GM23338 (cell line): ENCODE results near the gene RCAN3. TPM values are rescaled to one million over a fixed set of nuclear protein-coding genes. Genes with fewer than 3 reads are reported as not detected.

Source experiments
- ATAC-seq: fragments of 200-7000 bp; cut with Tn5 transposase; 3 replicates; pipeline ENCODE4 v1.9.1; 2020
- DNase-seq: peaks from one replicate; pipeline ENCODE4 v3.0.0-alpha.2; 2015; ENCODE audit warnings: low spot score
- H2AFZ ChIP-seq: fragments of 200-600 bp; sonication (generic); 2 replicates; pipeline ENCODE4 v1.8.0; 2016; ENCODE audit warnings: antibody characterized with exemption, mild to moderate bottlenecking, moderate library complexity
- H3F3A ChIP-seq: fragments of 200-600 bp; sonication (generic); replicated peaks from 2 replicates; pipeline ENCODE4 v1.8.0; 2017; ENCODE audit warnings: antibody characterized with exemption, mixed run types, low read depth
- H3K27ac ChIP-seq: fragments of 200-600 bp; sonication (generic); 2 replicates; pipeline ENCODE4 v1.6.1; 2016; ENCODE audit warnings: low read depth
- H3K27me3 ChIP-seq: fragments of 200-600 bp; sonication (generic); 2 replicates; pipeline ENCODE4 v1.8.0; 2016; ENCODE audit warnings: mild to moderate bottlenecking, mixed run types, moderate library complexity; ENCODE audit not compliant: insufficient read depth
- H3K36me3 ChIP-seq: fragments of 200-600 bp; sonication (generic); 2 replicates; pipeline ENCODE4 v1.8.0; 2016; ENCODE audit warnings: mild to moderate bottlenecking; ENCODE audit not compliant: insufficient read depth
- H3K4me1 ChIP-seq: fragments of 200-600 bp; sonication (generic); 2 replicates; pipeline ENCODE4 v1.8.0; 2016; ENCODE audit warnings: mild to moderate bottlenecking, moderate library complexity; ENCODE audit not compliant: insufficient read depth
- H3K4me2 ChIP-seq: fragments of 200-600 bp; sonication (generic); 2 replicates; pipeline ENCODE4 v1.7.1; 2017; ENCODE audit warnings: mixed run types
- H3K4me3 ChIP-seq: fragments of 200-600 bp; sonication (generic); 2 replicates; pipeline ENCODE4 v1.6.1; 2016; ENCODE audit warnings: mixed run types
- H3K79me2 ChIP-seq: fragments of 200-600 bp; sonication (generic); replicated peaks from 2 replicates; pipeline ENCODE4 v1.8.0; 2017; ENCODE audit warnings: mild to moderate bottlenecking; ENCODE audit not compliant: insufficient read depth
- H3K9me2 ChIP-seq: fragments of 200-600 bp; sonication (generic); 2 replicates; pipeline ENCODE4 v1.8.0; 2017; ENCODE audit not compliant: insufficient read depth
- H4K20me1 ChIP-seq: fragments of 200-600 bp; sonication (generic); replicated peaks from 2 replicates; pipeline ENCODE4 v1.8.0; 2017; ENCODE audit warnings: mild to moderate bottlenecking; ENCODE audit not compliant: insufficient read depth
- H3K27ac Mint-ChIP-seq: 2 replicates; pipeline ENCODE4 v1.8.0; 2020; ENCODE audit warnings: inconsistent platforms, mild to moderate bottlenecking, moderate library complexity, mixed read lengths
- H3K27me3 Mint-ChIP-seq: 3 replicates; pipeline ENCODE4 v1.8.0; 2022; ENCODE audit warnings: low read depth, mild to moderate bottlenecking, moderate library complexity, mixed read lengths, inconsistent platforms; ENCODE audit not compliant: insufficient read depth, poor library complexity
- H3K36me3 Mint-ChIP-seq: 3 replicates; pipeline ENCODE4 v1.8.0; 2021; ENCODE audit warnings: low read depth, mild to moderate bottlenecking, inconsistent platforms, moderate library complexity, mixed read lengths
- H3K4me1 Mint-ChIP-seq: 3 replicates; pipeline ENCODE4 v1.8.0; 2020; ENCODE audit warnings: mild to moderate bottlenecking, inconsistent platforms, mixed read lengths
- H3K4me3 Mint-ChIP-seq: 3 replicates; pipeline ENCODE4 v1.8.0; 2021; ENCODE audit warnings: moderate library complexity, mild to moderate bottlenecking, inconsistent platforms, mixed read lengths
- H3K9me3 Mint-ChIP-seq: 3 replicates; pipeline ENCODE4 v1.8.0; 2020; ENCODE audit warnings: moderate library complexity, mild to moderate bottlenecking, inconsistent platforms, mixed read lengths
- EZH2 ChIP-seq: fragments of 200-600 bp; sonication (generic); IDR thresholded peaks from one replicate; pipeline ENCODE4 v1.8.0; 2017; ENCODE audit warnings: antibody characterized with exemption, mild to moderate bottlenecking, low read depth; ENCODE audit not compliant: unreplicated experiment
- NANOG ChIP-seq: IDR thresholded peaks from 2 replicates; pipeline ENCODE4 v1.6.1; 2016; ENCODE audit warnings: antibody characterized with exemption, borderline replicate concordance
- POLR2AphosphoS5 ChIP-seq: IDR thresholded peaks from 2 replicates; pipeline ENCODE4 v1.6.1; 2016; ENCODE audit warnings: antibody characterized with exemption, low read depth
- polyA plus RNA-seq: library from polyadenylated mRNA; unstranded; fragments of >200 nt; fragmentation: Nextera tagmentation; extraction: Ambion mirVana; gene quantifications from 2 replicates; pipeline ENCODE4 v1.2.1, GENCODE V29; 2016
- total RNA-seq: library from RNA; depleted of rRNA; stranded (reverse); fragments of >200 nt; shearing (Covaris generic); gene quantifications from 2 replicates; pipeline ENCODE4 v1.2.3, GENCODE V29; 2014
- TF ChIP-seq, protein P1 (sequence below): fragments of 250-450 bp; sonication (Bioruptor Pico); IDR thresholded peaks from 2 replicates; pipeline ENCODE4 v1.5.0; 2020; ENCODE audit warnings: mild to moderate bottlenecking, moderate library complexity
- TF ChIP-seq, protein P2 (sequence below): IDR thresholded peaks from 2 replicates; pipeline ENCODE4 v1.6.1; 2016; ENCODE audit warnings: antibody characterized with exemption
- TF ChIP-seq, protein P3 (sequence below): IDR thresholded peaks from one replicate; pipeline ENCODE4 v1.6.1; 2018; ENCODE audit warnings: antibody characterized with exemption; ENCODE audit not compliant: unreplicated experiment

The RCAN3 gene
- total and polyA plus RNA-seq, 2 experiments from 2014 or later, result 8.9 to 11.2 TPM

DNA sequence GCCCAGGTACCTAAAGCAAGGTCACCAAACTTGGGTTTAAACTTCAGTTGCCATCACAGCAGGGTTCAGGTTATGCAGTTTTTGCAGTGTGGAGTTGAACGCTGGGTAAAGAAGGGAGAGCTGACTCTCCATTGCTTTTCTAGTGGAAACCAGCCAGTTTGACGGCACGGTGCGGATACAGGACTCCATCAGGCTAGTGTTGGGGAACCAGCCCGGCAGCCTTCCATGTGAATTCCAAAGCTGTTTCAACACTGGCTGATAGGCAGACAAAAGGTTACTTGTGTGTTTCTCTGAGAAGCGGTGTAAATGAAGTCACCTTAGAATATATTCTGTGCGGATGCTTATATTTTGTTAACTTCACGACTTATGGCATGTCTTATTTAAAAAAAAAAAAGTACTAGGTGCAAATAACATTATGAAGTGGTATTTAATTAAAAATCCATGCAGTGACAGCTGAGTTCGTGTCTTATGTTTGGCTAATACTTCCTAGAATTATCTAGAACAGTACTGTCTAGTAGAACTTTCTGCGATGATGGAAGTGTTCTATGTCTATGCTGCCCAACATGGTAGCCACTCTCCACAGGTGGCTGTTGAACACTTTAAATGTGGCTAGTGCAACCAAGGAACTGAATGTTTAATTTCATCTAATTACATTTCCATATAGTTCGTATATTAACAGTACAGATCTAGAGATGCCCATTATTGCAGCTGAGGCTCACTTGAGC is 29.9 kb upstream of the RCAN3 start:
- Mint-ChIP-seq H3K27me3 (no peaks in the 10 kb centered on the region), H3K4me1 (peaks cover 19% of the 10 kb centered on the region), H3K36me3 (peaks cover 13% of the 10 kb centered on the region; the same call in 2 of the 3 replicates), H3K4me3 (no peak overlapping the region), H3K9me3 (no peaks in the 10 kb centered on the region), H3K27ac (no peak overlapping the region)
- H3K4me1 ChIP-seq, result no peaks in the 10 kb centered on the region
- H3K36me3 ChIP-seq, result no peaks in the 10 kb centered on the region
- H3F3A ChIP-seq, result no peaks in the 10 kb centered on the region
- no peaks in the 10 kb centered on the region for H3K79me2 ChIP-seq
- H2AFZ ChIP-seq, result no peak overlapping the region
- no peaks in the 10 kb centered on the region for H3K9me2 ChIP-seq
- ATAC-seq (peak; percentile 52), DNase-seq (no peak)
- H4K20me1 ChIP-seq, result no peaks in the 10 kb centered on the region
- no peak overlapping the region for H3K4me3 ChIP-seq
- no peak overlapping the region for H3K27ac ChIP-seq
- TF ChIP-seq, protein P1, sequence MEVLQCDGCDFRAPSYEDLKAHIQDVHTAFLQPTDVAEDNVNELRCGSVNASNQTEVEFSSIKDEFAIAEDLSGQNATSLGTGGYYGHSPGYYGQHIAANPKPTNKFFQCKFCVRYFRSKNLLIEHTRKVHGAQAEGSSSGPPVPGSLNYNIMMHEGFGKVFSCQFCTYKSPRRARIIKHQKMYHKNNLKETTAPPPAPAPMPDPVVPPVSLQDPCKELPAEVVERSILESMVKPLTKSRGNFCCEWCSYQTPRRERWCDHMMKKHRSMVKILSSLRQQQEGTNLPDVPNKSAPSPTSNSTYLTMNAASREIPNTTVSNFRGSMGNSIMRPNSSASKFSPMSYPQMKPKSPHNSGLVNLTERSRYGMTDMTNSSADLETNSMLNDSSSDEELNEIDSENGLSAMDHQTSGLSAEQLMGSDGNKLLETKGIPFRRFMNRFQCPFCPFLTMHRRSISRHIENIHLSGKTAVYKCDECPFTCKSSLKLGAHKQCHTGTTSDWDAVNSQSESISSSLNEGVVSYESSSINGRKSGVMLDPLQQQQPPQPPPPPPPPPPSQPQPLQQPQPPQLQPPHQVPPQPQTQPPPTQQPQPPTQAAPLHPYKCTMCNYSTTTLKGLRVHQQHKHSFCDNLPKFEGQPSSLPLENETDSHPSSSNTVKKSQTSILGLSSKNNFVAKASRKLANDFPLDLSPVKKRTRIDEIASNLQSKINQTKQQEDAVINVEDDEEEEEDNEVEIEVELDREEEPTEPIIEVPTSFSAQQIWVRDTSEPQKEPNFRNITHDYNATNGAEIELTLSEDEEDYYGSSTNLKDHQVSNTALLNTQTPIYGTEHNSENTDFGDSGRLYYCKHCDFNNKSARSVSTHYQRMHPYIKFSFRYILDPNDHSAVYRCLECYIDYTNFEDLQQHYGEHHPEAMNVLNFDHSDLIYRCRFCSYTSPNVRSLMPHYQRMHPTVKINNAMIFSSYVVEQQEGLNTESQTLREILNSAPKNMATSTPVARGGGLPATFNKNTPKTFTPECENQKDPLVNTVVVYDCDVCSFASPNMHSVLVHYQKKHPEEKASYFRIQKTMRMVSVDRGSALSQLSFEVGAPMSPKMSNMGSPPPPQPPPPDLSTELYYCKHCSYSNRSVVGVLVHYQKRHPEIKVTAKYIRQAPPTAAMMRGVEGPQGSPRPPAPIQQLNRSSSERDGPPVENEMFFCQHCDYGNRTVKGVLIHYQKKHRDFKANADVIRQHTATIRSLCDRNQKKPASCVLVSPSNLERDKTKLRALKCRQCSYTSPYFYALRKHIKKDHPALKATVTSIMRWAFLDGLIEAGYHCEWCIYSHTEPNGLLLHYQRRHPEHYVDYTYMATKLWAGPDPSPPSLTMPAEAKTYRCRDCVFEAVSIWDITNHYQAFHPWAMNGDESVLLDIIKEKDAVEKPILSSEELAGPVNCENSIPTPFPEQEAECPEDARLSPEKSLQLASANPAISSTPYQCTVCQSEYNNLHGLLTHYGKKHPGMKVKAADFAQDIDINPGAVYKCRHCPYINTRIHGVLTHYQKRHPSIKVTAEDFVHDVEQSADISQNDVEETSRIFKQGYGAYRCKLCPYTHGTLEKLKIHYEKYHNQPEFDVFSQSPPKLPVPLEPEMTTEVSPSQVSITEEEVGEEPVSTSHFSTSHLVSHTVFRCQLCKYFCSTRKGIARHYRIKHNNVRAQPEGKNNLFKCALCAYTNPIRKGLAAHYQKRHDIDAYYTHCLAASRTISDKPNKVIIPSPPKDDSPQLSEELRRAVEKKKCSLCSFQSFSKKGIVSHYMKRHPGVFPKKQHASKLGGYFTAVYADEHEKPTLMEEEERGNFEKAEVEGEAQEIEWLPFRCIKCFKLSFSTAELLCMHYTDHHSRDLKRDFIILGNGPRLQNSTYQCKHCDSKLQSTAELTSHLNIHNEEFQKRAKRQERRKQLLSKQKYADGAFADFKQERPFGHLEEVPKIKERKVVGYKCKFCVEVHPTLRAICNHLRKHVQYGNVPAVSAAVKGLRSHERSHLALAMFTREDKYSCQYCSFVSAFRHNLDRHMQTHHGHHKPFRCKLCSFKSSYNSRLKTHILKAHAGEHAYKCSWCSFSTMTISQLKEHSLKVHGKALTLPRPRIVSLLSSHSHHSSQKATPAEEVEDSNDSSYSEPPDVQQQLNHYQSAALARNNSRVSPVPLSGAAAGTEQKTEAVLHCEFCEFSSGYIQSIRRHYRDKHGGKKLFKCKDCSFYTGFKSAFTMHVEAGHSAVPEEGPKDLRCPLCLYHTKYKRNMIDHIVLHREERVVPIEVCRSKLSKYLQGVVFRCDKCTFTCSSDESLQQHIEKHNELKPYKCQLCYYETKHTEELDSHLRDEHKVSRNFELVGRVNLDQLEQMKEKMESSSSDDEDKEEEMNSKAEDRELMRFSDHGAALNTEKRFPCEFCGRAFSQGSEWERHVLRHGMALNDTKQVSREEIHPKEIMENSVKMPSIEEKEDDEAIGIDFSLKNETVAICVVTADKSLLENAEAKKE, result no peak
- TF ChIP-seq, protein P2, sequence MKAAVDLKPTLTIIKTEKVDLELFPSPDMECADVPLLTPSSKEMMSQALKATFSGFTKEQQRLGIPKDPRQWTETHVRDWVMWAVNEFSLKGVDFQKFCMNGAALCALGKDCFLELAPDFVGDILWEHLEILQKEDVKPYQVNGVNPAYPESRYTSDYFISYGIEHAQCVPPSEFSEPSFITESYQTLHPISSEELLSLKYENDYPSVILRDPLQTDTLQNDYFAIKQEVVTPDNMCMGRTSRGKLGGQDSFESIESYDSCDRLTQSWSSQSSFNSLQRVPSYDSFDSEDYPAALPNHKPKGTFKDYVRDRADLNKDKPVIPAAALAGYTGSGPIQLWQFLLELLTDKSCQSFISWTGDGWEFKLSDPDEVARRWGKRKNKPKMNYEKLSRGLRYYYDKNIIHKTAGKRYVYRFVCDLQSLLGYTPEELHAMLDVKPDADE, result no peak
- no peaks in the 10 kb centered on the region for H3K27me3 ChIP-seq
- no peak overlapping the region for H3K4me2 ChIP-seq

DNA sequence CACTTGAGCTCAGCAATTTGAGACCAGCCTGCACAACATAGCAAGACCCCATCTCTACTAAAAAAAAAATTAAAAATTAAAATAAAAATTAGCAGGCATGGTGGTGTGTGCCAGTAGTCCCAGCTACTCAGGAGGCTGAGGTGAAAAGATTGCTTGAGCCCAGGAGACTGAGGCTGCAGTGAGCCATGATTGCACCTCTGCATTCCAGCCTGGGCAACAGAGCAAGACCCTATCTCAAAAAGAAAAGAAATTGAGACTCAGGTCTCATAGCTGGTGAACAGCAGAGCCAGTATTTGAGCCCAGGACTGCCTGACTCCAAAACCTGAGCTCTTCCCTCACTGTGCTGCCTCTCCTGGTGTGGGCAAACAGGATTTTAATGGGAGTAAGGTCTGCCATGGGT is 28.4 kb upstream of the RCAN3 start:
- Histone ChIP-seq H3K9me2 (no peaks in the 10 kb centered on the region), H3K36me3 (no peaks in the 10 kb centered on the region), H3K79me2 (no peaks in the 10 kb centered on the region), H3K4me1 (no peaks in the 10 kb centered on the region), H3F3A (no peaks in the 10 kb centered on the region), H3K4me2 (no peak overlapping the region), H2AFZ (no peak overlapping the region), H3K4me3 (no peak overlapping the region), H3K27ac (no peak overlapping the region), H3K27me3 (no peaks in the 10 kb centered on the region), H4K20me1 (no peaks in the 10 kb centered on the region)
- no peak for ATAC-seq
- no peak overlapping the region for H3K4me3 Mint-ChIP-seq
- no peaks in the 10 kb centered on the region for H3K9me3 Mint-ChIP-seq
- peaks cover 15% of the 10 kb centered on the region for H3K4me1 Mint-ChIP-seq
- peaks cover 10% of the 10 kb centered on the region; the same call in 2 of the 3 replicates for H3K36me3 Mint-ChIP-seq
- DNase-seq, result no peak
- H3K27me3 Mint-ChIP-seq, result peaks cover 3% of the 10 kb centered on the region
- no peak overlapping the region for H3K27ac Mint-ChIP-seq
- TF ChIP-seq, protein P3, sequence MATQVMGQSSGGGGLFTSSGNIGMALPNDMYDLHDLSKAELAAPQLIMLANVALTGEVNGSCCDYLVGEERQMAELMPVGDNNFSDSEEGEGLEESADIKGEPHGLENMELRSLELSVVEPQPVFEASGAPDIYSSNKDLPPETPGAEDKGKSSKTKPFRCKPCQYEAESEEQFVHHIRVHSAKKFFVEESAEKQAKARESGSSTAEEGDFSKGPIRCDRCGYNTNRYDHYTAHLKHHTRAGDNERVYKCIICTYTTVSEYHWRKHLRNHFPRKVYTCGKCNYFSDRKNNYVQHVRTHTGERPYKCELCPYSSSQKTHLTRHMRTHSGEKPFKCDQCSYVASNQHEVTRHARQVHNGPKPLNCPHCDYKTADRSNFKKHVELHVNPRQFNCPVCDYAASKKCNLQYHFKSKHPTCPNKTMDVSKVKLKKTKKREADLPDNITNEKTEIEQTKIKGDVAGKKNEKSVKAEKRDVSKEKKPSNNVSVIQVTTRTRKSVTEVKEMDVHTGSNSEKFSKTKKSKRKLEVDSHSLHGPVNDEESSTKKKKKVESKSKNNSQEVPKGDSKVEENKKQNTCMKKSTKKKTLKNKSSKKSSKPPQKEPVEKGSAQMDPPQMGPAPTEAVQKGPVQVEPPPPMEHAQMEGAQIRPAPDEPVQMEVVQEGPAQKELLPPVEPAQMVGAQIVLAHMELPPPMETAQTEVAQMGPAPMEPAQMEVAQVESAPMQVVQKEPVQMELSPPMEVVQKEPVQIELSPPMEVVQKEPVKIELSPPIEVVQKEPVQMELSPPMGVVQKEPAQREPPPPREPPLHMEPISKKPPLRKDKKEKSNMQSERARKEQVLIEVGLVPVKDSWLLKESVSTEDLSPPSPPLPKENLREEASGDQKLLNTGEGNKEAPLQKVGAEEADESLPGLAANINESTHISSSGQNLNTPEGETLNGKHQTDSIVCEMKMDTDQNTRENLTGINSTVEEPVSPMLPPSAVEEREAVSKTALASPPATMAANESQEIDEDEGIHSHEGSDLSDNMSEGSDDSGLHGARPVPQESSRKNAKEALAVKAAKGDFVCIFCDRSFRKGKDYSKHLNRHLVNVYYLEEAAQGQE, result no peak
- TF ChIP-seq NANOG (no peak), EZH2 (no peak), POLR2AphosphoS5 (no peak)
